Mononuclear cell (primary cell): ENCODE data around the gene DIDO1. TPM values are rescaled to one million over a fixed set of nuclear protein-coding genes. Genes with fewer than 3 reads are reported as not detected.

Experiments
- H3K27me3 ChIP-seq: 2 replicates; pipeline ENCODE4 v1.6.0; 2011; ENCODE audit warnings: low read length, control low read depth; ENCODE audit not compliant: insufficient read depth
- H3K4me1 ChIP-seq: 2 replicates; pipeline ENCODE4 v1.5.1; 2011; ENCODE audit warnings: mild to moderate bottlenecking, low read length, control low read depth; ENCODE audit not compliant: insufficient read depth
- H3K4me3 ChIP-seq: 2 replicates; pipeline ENCODE4 v1.5.1; 2011; ENCODE audit warnings: mild to moderate bottlenecking, low read length, moderate library complexity
- H3K9me3 ChIP-seq: 2 replicates; pipeline ENCODE4 v1.5.1; 2011; ENCODE audit warnings: low read depth, mild to moderate bottlenecking, control low read depth, low read length
- total RNA-seq: library from RNA; depleted of rRNA; stranded (reverse); fragments of >200 nt; gene quantifications from one replicate; pipeline ENCODE4 v1.2.3, GENCODE V29; 2012

DIDO1 gene
- total RNA-seq, 1 donor = 55.1 TPM

GRCh38 chr20:62835931-62836861 lies 90.1 kb downstream of the DIDO1 start:
- H3K4me1 ChIP-seq = peaks cover 26% of the 10 kb centered on the region
- no peak overlapping the region for H3K4me3 ChIP-seq
- H3K27me3 ChIP-seq = no peaks in the 10 kb centered on the region
- H3K9me3 ChIP-seq = no peaks in the 10 kb centered on the region

GRCh38 chr20:62834967-62835730 lies 91.2 kb downstream of the DIDO1 start:
- no peak overlapping the region for H3K4me3 ChIP-seq
- peaks cover 26% of the 10 kb centered on the region for H3K4me1 ChIP-seq
- no peaks in the 10 kb centered on the region for H3K27me3 ChIP-seq
- H3K9me3 ChIP-seq = no peaks in the 10 kb centered on the region

- Histone ChIP-seq H3K4me3 (no peak overlapping the region), H3K4me1 (peaks cover 20% of the 10 kb centered on the region), H3K9me3 (no peaks in the 10 kb centered on the region), H3K27me3 (no peaks in the 10 kb centered on the region)
Measured at GRCh38 chr20:62832951-62833391, 93.3 kb downstream of the DIDO1 start.

- no peaks in the 10 kb centered on the region for H3K27me3 ChIP-seq
- no peaks in the 10 kb centered on the region for H3K9me3 ChIP-seq
- H3K4me1 ChIP-seq = peaks cover 17% of the 10 kb centered on the region
- no peak overlapping the region for H3K4me3 ChIP-seq
Measured at GRCh38 chr20:62832212-62832922, 93.9 kb downstream of the DIDO1 start.

- Histone ChIP-seq H3K9me3 (no peaks in the 10 kb centered on the region), H3K4me3 (no peak overlapping the region), H3K4me1 (peaks cover 17% of the 10 kb centered on the region), H3K27me3 (no peaks in the 10 kb centered on the region)
Measured at GRCh38 chr20:62831854-62832211, 94.5 kb downstream of the DIDO1 start.

- Histone ChIP-seq H3K4me1 (peaks cover 17% of the 10 kb centered on the region), H3K9me3 (no peaks in the 10 kb centered on the region), H3K27me3 (no peaks in the 10 kb centered on the region), H3K4me3 (no peak overlapping the region)
Measured at GRCh38 chr20:62831361-62831788, 94.9 kb downstream of the DIDO1 start.

- no peaks in the 10 kb centered on the region for H3K27me3 ChIP-seq
- peaks cover 17% of the 10 kb centered on the region for H3K4me1 ChIP-seq
- no peak overlapping the region for H3K4me3 ChIP-seq
- H3K9me3 ChIP-seq = no peaks in the 10 kb centered on the region
Measured at GRCh38 chr20:62830821-62831220, 95.5 kb downstream of the DIDO1 start.

- H3K4me3 ChIP-seq = no peak overlapping the region
- H3K27me3 ChIP-seq = no peaks in the 10 kb centered on the region
- H3K4me1 ChIP-seq = peaks cover 17% of the 10 kb centered on the region
- H3K9me3 ChIP-seq = no peaks in the 10 kb centered on the region
Measured at GRCh38 chr20:62830251-62830650, 96.1 kb downstream of the DIDO1 start.

- H3K4me3 ChIP-seq = no peak overlapping the region
- no peaks in the 10 kb centered on the region for H3K27me3 ChIP-seq
- no peaks in the 10 kb centered on the region for H3K9me3 ChIP-seq
- H3K4me1 ChIP-seq = peaks cover 19% of the 10 kb centered on the region
Measured at GRCh38 chr20:62829231-62830230, 96.8 kb downstream of the DIDO1 start.

GRCh38 chr20:62828511-62829230 lies 97.6 kb downstream of the DIDO1 start:
- H3K9me3 ChIP-seq = no peaks in the 10 kb centered on the region
- H3K27me3 ChIP-seq = no peaks in the 10 kb centered on the region
- peaks cover 24% of the 10 kb centered on the region for H3K4me1 ChIP-seq
- no peak overlapping the region for H3K4me3 ChIP-seq

- H3K4me1 ChIP-seq = peaks cover 24% of the 10 kb centered on the region
- no peaks in the 10 kb centered on the region for H3K9me3 ChIP-seq
- no peaks in the 10 kb centered on the region for H3K27me3 ChIP-seq
- no peak overlapping the region for H3K4me3 ChIP-seq
Measured at GRCh38 chr20:62828051-62828450, 98.3 kb downstream of the DIDO1 start.
